ENCODE measurements around the gene SYNPR. TPM values are rescaled to one million over a fixed set of nuclear protein-coding genes. Genes with fewer than 3 reads are reported as not detected.

The SYNPR gene
- total RNA-seq, 1 experiment from 2014 or later, result 0.85 TPM

DNA sequence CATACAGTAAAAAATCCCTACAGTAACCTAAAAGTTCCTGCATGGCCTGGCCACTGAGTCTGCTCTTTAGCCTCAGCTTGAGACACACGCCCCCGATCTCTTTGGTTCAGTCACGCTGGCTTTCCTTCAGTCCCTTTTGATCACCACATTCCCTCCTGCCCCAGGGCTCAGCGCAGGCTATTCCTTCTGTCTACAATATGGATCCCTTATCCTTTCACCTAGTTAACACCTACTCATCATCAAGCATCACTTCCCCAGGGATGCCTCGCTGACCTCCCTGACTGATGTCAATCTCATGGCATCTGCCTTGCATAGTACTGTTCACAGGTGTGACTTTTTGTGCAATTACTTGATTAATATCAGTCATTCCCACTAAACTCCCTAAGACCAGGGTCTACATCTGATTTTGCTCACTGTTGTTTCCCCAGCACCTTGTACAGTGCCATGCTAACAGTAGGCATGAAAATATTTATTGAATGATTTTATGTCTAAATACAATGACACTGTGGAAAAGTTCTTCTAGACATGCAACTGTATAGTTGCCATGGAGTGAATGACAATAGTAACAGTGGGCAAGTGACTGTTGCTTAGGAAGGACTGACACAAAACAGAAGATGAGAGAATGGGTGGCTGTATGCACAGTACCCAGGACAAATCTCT is 374.1 kb downstream of the SYNPR start, which contains the start of gene SNTN (continued):
- no peak for TF ChIP-seq NR2C2 (CRISPR knock-in tag; IDR thresholded peaks at IDR 0.05)
- no peak for TF ChIP-seq MYBL2 (CRISPR knock-in tag; IDR thresholded peaks at IDR 0.05)
- TF ChIP-seq NR3C1 (CRISPR knock-in tag; conservative IDR thresholded peaks at IDR 0.05; ENCODE audit: low read depth), result no peak

DNA sequence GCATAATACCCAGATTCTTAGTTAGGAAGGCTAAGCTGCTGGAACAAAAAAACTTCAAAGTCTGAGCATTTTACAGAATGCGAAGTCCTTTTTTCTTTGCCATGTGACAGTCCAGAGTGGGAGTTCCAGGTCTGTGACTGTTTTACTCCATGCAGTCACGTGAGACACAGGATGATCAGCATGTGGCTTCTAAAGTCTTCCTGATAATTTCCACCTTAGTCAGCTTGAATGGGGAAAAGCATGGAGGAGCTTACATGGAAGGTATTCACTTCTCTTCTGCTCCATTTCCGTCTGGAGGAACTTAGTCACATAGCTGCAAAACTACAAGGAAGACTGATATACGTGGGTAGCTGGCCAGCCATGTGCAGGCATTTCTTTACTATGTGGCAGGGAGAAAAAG is 376.1 kb downstream of the SYNPR start:
- no peak overlapping the region for H3K27ac Mint-ChIP-seq
- H3K36me3 Mint-ChIP-seq, result no peaks in the 10 kb centered on the region
- H3K4me1 Mint-ChIP-seq, result no peaks in the 10 kb centered on the region
- no peak for ATAC-seq
- no peaks in the 10 kb centered on the region for H3K27me3 Mint-ChIP-seq (ENCODE audit: low read depth)
- no peak for DNase-seq (ENCODE audit: low spot score)
- H3K9me3 Mint-ChIP-seq, result 0 out of 2 replicates have a peak, but pooled peaks cover 5% of the 10 kb centered on the region
- TF ChIP-seq, protein P1, sequence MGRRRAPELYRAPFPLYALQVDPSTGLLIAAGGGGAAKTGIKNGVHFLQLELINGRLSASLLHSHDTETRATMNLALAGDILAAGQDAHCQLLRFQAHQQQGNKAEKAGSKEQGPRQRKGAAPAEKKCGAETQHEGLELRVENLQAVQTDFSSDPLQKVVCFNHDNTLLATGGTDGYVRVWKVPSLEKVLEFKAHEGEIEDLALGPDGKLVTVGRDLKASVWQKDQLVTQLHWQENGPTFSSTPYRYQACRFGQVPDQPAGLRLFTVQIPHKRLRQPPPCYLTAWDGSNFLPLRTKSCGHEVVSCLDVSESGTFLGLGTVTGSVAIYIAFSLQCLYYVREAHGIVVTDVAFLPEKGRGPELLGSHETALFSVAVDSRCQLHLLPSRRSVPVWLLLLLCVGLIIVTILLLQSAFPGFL (CRISPR knock-in tag; IDR thresholded peaks at IDR 0.05; ENCODE audit: borderline replicate concordance), result no peak
- TF ChIP-seq SP1 (CRISPR knock-in tag; conservative IDR thresholded peaks at IDR 0.05) (no peak), SMAD4 (CRISPR knock-in tag; IDR thresholded peaks at IDR 0.05) (no peak), ATF1 (CRISPR knock-in tag; IDR thresholded peaks at IDR 0.05) (no peak), GABPB1 (CRISPR knock-in tag; IDR thresholded peaks at IDR 0.05) (no peak), ZNF232 (CRISPR knock-in tag; IDR thresholded peaks at IDR 0.05) (no peak)
- TF ChIP-seq, protein P2, sequence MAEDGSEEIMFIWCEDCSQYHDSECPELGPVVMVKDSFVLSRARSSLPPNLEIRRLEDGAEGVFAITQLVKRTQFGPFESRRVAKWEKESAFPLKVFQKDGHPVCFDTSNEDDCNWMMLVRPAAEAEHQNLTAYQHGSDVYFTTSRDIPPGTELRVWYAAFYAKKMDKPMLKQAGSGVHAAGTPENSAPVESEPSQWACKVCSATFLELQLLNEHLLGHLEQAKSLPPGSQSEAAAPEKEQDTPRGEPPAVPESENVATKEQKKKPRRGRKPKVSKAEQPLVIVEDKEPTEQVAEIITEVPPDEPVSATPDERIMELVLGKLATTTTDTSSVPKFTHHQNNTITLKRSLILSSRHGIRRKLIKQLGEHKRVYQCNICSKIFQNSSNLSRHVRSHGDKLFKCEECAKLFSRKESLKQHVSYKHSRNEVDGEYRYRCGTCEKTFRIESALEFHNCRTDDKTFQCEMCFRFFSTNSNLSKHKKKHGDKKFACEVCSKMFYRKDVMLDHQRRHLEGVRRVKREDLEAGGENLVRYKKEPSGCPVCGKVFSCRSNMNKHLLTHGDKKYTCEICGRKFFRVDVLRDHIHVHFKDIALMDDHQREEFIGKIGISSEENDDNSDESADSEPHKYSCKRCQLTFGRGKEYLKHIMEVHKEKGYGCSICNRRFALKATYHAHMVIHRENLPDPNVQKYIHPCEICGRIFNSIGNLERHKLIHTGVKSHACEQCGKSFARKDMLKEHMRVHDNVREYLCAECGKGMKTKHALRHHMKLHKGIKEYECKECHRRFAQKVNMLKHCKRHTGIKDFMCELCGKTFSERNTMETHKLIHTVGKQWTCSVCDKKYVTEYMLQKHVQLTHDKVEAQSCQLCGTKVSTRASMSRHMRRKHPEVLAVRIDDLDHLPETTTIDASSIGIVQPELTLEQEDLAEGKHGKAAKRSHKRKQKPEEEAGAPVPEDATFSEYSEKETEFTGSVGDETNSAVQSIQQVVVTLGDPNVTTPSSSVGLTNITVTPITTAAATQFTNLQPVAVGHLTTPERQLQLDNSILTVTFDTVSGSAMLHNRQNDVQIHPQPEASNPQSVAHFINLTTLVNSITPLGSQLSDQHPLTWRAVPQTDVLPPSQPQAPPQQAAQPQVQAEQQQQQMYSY (CRISPR knock-in tag; IDR thresholded peaks at IDR 0.05), result no peak
- TF ChIP-seq, protein P3, sequence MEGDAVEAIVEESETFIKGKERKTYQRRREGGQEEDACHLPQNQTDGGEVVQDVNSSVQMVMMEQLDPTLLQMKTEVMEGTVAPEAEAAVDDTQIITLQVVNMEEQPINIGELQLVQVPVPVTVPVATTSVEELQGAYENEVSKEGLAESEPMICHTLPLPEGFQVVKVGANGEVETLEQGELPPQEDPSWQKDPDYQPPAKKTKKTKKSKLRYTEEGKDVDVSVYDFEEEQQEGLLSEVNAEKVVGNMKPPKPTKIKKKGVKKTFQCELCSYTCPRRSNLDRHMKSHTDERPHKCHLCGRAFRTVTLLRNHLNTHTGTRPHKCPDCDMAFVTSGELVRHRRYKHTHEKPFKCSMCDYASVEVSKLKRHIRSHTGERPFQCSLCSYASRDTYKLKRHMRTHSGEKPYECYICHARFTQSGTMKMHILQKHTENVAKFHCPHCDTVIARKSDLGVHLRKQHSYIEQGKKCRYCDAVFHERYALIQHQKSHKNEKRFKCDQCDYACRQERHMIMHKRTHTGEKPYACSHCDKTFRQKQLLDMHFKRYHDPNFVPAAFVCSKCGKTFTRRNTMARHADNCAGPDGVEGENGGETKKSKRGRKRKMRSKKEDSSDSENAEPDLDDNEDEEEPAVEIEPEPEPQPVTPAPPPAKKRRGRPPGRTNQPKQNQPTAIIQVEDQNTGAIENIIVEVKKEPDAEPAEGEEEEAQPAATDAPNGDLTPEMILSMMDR (IDR thresholded peaks at IDR 0.05), result no peak
- TF ChIP-seq, protein P4, sequence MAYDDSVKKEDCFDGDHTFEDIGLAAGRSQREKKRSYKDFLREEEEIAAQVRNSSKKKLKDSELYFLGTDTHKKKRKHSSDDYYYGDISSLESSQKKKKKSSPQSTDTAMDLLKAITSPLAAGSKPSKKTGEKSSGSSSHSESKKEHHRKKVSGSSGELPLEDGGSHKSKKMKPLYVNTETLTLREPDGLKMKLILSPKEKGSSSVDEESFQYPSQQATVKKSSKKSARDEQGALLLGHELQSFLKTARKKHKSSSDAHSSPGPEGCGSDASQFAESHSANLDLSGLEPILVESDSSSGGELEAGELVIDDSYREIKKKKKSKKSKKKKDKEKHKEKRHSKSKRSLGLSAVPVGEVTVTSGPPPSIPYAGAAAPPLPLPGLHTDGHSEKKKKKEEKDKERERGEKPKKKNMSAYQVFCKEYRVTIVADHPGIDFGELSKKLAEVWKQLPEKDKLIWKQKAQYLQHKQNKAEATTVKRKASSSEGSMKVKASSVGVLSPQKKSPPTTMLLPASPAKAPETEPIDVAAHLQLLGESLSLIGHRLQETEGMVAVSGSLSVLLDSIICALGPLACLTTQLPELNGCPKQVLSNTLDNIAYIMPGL (CRISPR knock-in tag; IDR thresholded peaks at IDR 0.05), result no peak
- no peak overlapping the region for H3K4me3 Mint-ChIP-seq
- CTCF ChIA-PET, result interaction anchor here (1.6 kb wide), 1 partner anchor 289 kb away, joined by 3 read pairs; no protein-coding TSS in a partner anchor
- POLR2A ChIA-PET, result no interaction called here

DNA sequence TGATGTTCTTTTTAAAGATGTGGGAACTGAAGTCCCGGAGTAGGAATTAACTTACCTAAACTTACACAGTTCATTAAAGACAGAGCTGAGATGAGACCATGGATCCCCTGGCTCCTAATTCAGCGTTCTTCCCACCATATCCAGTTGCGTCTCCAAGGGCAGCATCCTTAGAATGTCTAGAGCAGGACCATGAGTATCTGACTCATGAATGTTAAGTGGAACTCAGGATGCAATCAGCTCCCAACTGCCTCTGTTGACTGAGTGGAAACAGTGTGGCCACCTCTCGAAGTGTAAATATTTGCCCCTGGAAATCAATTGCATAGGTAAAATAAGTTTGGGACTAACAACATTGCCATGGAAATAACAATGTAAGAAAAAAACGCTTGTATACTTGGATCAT is 376.8 kb downstream of the SYNPR start:
- no peak for ATAC-seq
- ChIA-PET POLR2A (no interaction called here), CTCF (interaction anchor here (1.6 kb wide), 1 partner anchor 290 kb away, joined by 3 read pairs; no protein-coding TSS in a partner anchor)
- no peak overlapping the region for H3K4me3 Mint-ChIP-seq
- no peaks in the 10 kb centered on the region for H3K27me3 Mint-ChIP-seq (ENCODE audit: low read depth)
- 0 out of 2 replicates have a peak, but pooled peaks cover 5% of the 10 kb centered on the region for H3K9me3 Mint-ChIP-seq
- H3K4me1 Mint-ChIP-seq, result no peaks in the 10 kb centered on the region
- no peak overlapping the region for H3K27ac Mint-ChIP-seq
- DNase-seq (ENCODE audit: low spot score), result no peak
- H3K36me3 Mint-ChIP-seq, result no peaks in the 10 kb centered on the region
- TF ChIP-seq RELA (CRISPR knock-in tag; IDR thresholded peaks at IDR 0.05; ENCODE audit: borderline replicate concordance) (no peak), ZNF416 (CRISPR knock-in tag; IDR thresholded peaks at IDR 0.05) (no peak), RORB (CRISPR knock-in tag; IDR thresholded peaks at IDR 0.05) (no peak)
- TF ChIP-seq, protein P5, sequence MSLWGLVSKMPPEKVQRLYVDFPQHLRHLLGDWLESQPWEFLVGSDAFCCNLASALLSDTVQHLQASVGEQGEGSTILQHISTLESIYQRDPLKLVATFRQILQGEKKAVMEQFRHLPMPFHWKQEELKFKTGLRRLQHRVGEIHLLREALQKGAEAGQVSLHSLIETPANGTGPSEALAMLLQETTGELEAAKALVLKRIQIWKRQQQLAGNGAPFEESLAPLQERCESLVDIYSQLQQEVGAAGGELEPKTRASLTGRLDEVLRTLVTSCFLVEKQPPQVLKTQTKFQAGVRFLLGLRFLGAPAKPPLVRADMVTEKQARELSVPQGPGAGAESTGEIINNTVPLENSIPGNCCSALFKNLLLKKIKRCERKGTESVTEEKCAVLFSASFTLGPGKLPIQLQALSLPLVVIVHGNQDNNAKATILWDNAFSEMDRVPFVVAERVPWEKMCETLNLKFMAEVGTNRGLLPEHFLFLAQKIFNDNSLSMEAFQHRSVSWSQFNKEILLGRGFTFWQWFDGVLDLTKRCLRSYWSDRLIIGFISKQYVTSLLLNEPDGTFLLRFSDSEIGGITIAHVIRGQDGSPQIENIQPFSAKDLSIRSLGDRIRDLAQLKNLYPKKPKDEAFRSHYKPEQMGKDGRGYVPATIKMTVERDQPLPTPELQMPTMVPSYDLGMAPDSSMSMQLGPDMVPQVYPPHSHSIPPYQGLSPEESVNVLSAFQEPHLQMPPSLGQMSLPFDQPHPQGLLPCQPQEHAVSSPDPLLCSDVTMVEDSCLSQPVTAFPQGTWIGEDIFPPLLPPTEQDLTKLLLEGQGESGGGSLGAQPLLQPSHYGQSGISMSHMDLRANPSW (CRISPR knock-in tag; conservative IDR thresholded peaks at IDR 0.05; ENCODE audit: low read depth), result no peak
- TF ChIP-seq, protein P6, sequence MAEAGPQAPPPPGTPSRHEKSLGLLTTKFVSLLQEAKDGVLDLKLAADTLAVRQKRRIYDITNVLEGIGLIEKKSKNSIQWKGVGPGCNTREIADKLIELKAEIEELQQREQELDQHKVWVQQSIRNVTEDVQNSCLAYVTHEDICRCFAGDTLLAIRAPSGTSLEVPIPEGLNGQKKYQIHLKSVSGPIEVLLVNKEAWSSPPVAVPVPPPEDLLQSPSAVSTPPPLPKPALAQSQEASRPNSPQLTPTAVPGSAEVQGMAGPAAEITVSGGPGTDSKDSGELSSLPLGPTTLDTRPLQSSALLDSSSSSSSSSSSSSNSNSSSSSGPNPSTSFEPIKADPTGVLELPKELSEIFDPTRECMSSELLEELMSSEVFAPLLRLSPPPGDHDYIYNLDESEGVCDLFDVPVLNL (CRISPR knock-in tag; IDR thresholded peaks at IDR 0.05; ENCODE audit: borderline replicate concordance, low read depth), result no peak
- TF ChIP-seq, protein P7, sequence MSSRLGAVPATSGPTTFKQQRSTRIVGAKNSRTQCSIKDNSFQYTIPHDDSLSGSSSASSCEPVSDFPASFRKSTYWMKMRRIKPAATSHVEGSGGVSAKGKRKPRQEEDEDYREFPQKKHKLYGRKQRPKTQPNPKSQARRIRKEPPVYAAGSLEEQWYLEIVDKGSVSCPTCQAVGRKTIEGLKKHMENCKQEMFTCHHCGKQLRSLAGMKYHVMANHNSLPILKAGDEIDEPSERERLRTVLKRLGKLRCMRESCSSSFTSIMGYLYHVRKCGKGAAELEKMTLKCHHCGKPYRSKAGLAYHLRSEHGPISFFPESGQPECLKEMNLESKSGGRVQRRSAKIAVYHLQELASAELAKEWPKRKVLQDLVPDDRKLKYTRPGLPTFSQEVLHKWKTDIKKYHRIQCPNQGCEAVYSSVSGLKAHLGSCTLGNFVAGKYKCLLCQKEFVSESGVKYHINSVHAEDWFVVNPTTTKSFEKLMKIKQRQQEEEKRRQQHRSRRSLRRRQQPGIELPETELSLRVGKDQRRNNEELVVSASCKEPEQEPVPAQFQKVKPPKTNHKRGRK (CRISPR knock-in tag; IDR thresholded peaks at IDR 0.05; ENCODE audit: borderline replicate concordance), result no peak

All from WTC11 (cell line).